AML-193 (cell line): ENCODE measurements around the gene MREG.
"Not testable (repeated sequence)": the region's sequence is repeated elsewhere in the genome, so short reads cannot be mapped to it uniquely, and the experiment has no call there.

ENCODE experiments used
- DNase-seq, 2 experiments: peaks; one replicate each; lab custom pipeline; 2025; lab: John Stamatoyannopoulos, UW

MREG gene

GRCh38 chr2:215958257-215958656 lies 55.1 kb downstream of the MREG start:
- no peak for DNase-seq

GRCh38 chr2:215957354-215958122 lies 55.8 kb downstream of the MREG start:
- DNase-seq: not testable (repeated sequence)

DNA sequence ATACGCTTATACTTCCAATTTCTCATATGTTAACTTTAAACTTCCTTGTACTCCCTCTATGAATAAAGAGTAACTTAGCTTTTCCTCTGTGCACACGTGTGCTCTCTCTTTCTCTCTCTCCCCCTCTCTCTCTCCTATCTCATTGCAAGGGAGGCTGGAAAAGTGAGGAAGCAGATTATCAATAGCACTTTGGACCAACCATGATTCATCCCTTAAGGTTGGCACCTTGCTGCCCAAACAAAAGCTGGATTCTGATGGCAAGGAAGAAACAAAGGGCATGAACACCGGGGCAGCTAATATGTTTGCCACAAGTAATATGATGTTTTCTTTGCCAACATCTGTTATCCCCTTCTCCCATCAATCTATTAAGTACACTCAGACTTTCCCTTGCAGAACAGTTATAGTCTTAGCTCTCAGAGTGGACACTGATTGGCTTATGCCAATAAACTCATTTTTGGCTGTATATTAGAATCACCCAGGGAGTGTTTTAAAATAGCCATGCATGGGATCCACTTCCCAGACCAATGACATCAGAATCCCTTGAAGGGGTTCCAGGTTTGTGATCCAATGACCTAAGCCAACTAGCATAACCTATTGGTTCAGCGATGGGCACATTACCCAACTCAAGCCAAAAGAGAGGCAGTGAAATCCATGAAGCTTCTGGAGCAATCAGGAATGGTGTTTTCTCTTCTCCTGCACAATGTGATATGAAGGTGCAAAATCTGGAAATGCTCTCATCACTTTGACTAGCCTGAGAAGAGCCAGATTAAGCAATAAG lies 60.3 kb downstream of the MREG start:
- DNase-seq: no peak

GRCh38 chr2:215951558-215951957 lies 61.8 kb downstream of the MREG start:
- no peak for DNase-seq

DNA sequence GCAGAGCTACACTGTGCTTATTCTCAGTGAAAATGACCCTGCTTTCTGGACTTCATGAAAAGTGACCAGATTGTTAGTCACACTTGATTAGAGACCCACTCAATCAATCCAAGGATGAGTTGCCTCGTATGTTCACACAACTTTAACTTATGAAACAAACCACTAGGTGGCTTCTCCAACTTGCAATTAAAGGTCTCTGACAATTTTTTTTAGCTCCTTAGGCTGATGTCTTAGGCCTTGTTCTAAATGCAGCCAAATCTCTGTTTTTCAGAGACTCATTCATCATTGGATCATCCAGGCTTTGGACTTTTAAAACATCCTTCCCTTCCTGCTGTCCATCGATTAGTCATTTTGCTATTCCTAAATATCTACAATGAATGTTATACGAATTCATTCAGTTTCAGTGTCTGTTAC lies 63.4 kb downstream of the MREG start:
- peak; percentile 64 to 65 for DNase-seq

DNA sequence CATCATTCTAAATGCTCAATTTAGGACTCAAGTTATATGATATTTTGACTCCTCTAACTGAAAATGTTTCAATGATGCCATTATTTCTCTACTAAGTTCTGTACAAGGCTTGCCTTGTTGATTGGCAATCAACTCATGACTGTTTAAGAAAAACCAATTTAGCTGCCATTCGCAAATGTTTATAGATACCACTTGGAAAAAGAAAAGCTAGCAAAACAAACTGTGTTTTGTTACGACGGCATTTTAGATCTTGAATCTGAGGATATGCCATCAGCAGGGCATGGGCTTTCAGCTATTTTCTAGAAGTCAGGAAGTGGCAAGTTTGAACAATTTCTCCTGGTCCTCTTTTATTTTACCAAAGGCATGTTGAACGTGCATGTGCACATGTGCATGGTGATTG lies 65.3 kb downstream of the MREG start:
- DNase-seq: no peak

- no peak for DNase-seq
Measured at GRCh38 chr2:215946586-215946985, 66.8 kb downstream of the MREG start.

DNA sequence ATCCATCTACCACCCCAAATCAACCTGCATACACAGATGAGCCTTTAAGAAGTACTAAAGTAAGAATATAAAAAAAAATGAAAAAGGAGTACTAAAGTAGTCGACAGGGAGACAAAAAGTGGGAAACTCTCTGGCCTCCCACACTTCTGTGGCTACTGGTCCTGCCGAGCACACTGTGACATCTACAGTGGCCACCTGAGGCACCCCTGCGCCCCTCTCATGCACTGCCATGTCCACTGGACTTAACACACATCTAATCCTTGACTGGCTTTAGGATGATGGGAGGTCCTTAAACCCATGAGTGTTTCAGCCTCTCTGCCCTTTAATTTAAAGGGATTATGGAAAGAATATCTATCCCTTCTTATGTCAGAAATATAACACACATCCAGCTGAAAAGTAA lies 71.2 kb downstream of the MREG start:
- DNase-seq: no peak

- DNase-seq: no peak
Measured at GRCh38 chr2:215941726-215942125, 71.6 kb downstream of the MREG start.

DNA sequence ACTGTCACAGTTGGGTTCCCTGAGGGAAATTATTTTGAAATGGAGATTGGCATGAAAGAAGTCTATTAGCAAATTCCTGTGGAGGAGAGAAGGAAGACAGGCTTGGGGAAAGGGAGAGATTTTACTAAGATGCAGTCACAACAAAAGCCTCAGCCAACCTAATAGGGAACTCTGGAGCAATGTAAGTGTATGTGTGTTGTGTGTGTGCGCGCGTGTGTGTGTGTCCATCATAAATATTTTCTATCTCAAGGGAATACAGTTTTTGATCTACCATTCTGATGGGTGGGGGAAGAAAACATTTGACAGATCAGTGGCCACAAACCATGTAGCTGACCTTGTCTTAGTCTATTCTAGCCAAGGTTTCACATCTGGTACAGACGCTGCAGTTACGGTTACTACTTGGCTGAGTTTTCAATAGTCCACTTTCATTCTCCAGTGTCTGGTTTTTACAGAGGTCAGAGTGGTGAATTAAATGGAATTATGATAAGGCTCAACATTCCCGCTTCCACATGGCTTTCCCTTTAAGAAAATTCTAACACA lies 72.6 kb downstream of the MREG start:
- DNase-seq: no peak

- no peak for DNase-seq
Measured at GRCh38 chr2:215937190-215937589, 76.2 kb downstream of the MREG start.

- no peak for DNase-seq
Measured at GRCh38 chr2:215933151-215933550, 80.2 kb downstream of the MREG start.

- peak; percentile 35 to 45 for DNase-seq
Measured at GRCh38 chr2:215931256-215931903, 82.0 kb downstream of the MREG start.

DNA sequence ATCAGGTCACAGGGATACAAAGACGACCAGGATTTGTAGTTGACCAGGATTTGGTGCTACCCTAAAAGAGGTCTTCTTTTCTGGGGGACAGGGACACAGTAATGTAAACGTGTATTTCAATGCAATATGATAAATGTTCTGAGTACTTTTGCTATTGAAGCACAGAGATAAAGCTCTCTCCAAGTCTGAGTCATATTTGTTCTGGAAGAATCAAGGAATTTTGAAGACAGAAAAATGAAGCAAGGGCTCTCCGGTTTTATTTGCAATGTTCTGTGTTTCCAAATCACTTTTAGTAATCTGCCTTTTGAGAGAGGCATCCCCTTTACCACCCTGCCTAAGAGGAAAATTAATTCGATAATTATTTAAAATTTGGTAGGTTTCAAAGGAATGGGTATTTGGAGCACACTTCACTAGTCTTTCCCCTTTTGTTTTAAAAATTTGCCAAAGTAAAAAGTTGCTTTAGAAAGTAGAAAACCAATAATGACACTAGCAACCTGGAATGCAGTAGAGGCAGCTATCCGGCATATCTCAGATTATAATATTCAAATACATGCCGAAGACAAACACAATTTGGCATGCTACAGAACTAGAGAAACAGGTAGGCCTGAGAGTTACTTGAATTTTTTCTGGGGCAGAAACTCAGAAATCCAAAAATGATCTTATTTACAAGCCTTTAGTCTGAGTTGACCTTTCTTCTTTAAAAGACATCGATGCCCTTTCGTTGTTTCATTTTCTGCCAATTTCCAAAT lies 82.7 kb downstream of the MREG start:
- no peak for DNase-seq

DNA sequence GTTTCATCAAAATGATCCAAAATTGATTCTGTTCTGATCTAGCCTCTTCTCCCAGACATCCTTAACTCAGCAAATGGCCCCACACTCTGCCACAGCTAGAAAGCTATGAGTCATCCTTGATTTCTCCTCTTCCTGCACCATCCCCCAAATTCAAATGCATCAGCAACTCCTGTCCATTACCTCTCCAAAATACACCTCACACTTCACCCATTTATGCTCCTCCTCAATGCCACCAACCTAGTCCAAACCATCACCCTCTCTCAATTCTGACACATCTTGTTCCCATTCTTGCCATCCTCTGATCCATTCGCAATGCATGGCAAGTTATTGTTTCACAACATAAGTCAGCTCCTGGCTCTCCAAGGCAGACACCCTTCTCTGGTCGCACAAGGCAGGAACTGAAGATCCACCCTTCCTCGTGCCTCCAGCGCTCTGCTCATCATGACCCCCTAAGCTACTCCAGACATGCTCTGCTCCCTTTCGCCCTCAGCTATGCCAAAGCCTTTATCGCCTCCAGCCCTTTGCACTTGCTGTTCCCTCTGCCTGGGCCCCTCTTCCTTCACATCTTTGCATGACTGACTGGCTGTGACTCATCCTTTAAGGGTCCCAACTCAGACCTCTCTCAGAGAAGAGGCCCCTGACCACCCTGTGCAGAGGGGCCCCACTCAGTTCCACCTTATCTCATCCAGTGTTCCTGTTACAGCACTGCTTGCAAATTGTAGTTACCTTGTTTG lies 83.6 kb downstream of the MREG start:
- no peak for DNase-seq

DNA sequence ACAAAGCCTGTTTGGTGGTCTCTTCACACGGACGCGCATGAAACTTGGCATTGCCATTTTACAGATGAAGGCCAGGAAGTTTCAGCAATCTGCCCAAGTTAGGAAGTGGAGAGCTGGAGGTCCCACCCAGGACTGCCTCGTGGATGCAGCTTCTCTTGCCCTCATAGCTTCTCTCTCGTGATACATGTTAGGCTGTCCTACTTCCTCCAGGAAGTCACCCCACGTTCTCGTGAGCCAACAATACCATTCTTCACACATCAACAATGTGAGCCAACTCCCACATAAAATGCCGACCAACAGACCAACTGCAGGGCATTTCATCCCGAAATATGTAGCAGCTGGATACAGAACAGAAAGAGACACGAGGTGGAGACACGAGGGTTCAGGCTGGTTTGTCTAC lies 85.3 kb downstream of the MREG start:
- DNase-seq: no peak

- not testable (repeated sequence) for DNase-seq
Measured at GRCh38 chr2:215926992-215927391, 86.4 kb downstream of the MREG start.

DNA sequence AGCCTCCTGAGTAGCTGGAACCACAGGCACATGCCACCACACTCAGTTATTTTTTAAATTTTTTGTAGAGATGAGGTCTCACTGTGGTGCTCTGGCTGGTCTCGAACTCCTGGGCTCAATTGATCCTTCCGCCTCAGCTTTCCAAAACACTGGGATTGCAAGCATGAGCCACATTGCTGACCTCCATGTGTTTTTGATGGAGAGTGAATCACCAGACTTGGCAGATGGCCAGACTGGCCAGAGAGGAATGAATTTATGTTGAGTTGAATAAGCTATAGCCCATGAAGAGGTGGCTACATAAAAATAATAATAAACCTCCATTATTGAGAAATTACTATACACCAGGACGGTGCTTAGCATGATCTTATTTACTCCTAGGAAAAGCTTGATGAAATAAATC lies 91.5 kb downstream of the MREG start:
- no peak for DNase-seq

GRCh38 chr2:215920244-215921100 lies 92.9 kb downstream of the MREG start:
- peak; percentile 30 to 43 for DNase-seq

DNA sequence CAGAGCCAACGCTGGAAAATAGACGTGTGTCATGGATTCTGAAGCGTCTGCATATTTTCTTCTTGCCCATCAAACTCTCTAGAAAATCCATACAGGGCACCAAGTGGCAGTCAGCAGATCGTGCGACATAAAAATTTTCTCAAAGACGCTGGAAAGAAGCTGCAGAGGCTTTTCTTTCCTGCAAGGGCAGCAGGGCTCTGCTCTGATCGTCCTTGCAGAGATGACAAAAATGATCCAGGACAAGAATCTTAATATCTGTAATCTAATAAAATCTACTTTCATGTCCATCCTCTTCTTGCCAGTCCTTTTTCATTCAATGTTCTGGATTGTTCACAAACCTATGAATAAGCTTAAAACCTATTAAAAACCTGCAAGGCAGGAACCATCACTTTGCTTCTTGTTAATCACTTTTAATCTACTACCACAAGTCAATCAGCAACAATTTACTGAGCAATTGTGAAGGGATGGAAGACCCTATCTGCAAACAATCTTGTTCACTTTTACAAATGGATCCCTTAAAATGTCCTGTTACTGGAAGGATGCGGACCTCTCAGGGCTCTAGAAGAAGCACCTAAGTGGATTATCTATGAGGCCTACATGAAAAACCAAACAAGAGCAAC lies 93.6 kb downstream of the MREG start:
- DNase-seq: no peak
